Upper lobe of left lung (tissue), 6 donors: Measurements from ENCODE around the gene PCNX2. TPM values are rescaled to one million over a fixed set of nuclear protein-coding genes. Genes with fewer than 3 reads are reported as not detected.

Experiments
- ATAC-seq, 2 donors: fragments of 200-7000 bp; cut with Tn5 transposase; one replicate each; pipeline ENCODE4 v1.9.1; 2022; ENCODE audit warnings: mild to moderate bottlenecking in 2 of 2, moderate library complexity in 2 of 2; ENCODE audit not compliant: low FRiP score in 2 of 2
- DNase-seq, 2 donors: peaks; one replicate each; pipeline ENCODE4 v3.0.0-alpha.2; 2019 to 2020
- H3K27ac ChIP-seq, 4 donors: fragments of 200-600 bp; sonication (generic); one replicate each; pipeline ENCODE4 v1.5.1; 2016 to 2019
- H3K27me3 ChIP-seq, 4 donors: fragments of 200-600 bp; sonication (generic); one replicate each; pipeline ENCODE4 v1.5.1; 2017 to 2019
- H3K36me3 ChIP-seq, 4 donors: fragments of 200-600 bp; sonication (generic); one replicate each; pipeline ENCODE4 v1.5.1; 2016 to 2019
- H3K4me1 ChIP-seq, 4 donors: fragments of 200-600 bp; sonication (generic); one replicate each; pipeline ENCODE4 v1.5.1; 2018 to 2019
- H3K4me3 ChIP-seq, 4 donors: fragments of 200-600 bp; sonication (generic); one replicate each; pipeline ENCODE4 v1.5.1; 2017 to 2019; ENCODE audit warnings: mild to moderate bottlenecking in 2 of 4, moderate library complexity in 1 of 4
- H3K9me3 ChIP-seq, 4 donors: fragments of 200-600 bp; sonication (generic); one replicate each; pipeline ENCODE4 v1.5.1; 2018 to 2019
- EP300 ChIP-seq, 4 donors: sonication (generic); formaldehyde crosslinking; IDR thresholded peaks; one replicate each; pipeline ENCODE4 v1.5.1; 2017; ENCODE audit warnings: antibody characterized with exemption in 4 of 4, control low read depth in 2 of 4
- POLR2A ChIP-seq, 4 donors: fragments of 450-650 bp; IDR thresholded peaks; one replicate each; pipeline ENCODE4 v1.5.1; 2016 to 2017; ENCODE audit warnings: antibody characterized with exemption in 4 of 4, mild to moderate bottlenecking in 2 of 4
- POLR2AphosphoS5 ChIP-seq, 2 donors: sonication (generic); formaldehyde crosslinking; IDR thresholded peaks; one replicate each; pipeline ENCODE4 v1.5.1; 2017; ENCODE audit warnings: antibody characterized with exemption in 2 of 2
- WGBS, 2 donors: methylation state at CpG; one replicate each; pipeline ENCODE4 v1.1.5; 2017 to 2018; 5-methylcytosine and 5-hydroxymethylcytosine counted together
- total RNA-seq, 6 donors: library from RNA; depleted of rRNA in 4 of 6; stranded (reverse); fragments of >200 nt in 4 of 6; gene quantifications; one replicate each; pipeline versions ENCODE4 v1.1.0 to v1.2.1, GENCODE V29; 2016 to 2021
- TF ChIP-seq, protein P1 (sequence below), 6 experiments: fragments of 450-650 bp in 4 of 6; fragments of 200-600 bp in 2 of 6; sonication (generic) in 2 of 6; IDR thresholded peaks; one replicate each; pipeline ENCODE4 v1.5.1; 2016 to 2019; ENCODE audit warnings: antibody characterized with exemption in 6 of 6
- donor health status: DM: no; HTN: no; CAD: no; lungs with moderate emphysema.
- donor health status: DM: no; HTN: yes; CAD: no; lungs with severe emphysema.

The PCNX2 gene, protein sequence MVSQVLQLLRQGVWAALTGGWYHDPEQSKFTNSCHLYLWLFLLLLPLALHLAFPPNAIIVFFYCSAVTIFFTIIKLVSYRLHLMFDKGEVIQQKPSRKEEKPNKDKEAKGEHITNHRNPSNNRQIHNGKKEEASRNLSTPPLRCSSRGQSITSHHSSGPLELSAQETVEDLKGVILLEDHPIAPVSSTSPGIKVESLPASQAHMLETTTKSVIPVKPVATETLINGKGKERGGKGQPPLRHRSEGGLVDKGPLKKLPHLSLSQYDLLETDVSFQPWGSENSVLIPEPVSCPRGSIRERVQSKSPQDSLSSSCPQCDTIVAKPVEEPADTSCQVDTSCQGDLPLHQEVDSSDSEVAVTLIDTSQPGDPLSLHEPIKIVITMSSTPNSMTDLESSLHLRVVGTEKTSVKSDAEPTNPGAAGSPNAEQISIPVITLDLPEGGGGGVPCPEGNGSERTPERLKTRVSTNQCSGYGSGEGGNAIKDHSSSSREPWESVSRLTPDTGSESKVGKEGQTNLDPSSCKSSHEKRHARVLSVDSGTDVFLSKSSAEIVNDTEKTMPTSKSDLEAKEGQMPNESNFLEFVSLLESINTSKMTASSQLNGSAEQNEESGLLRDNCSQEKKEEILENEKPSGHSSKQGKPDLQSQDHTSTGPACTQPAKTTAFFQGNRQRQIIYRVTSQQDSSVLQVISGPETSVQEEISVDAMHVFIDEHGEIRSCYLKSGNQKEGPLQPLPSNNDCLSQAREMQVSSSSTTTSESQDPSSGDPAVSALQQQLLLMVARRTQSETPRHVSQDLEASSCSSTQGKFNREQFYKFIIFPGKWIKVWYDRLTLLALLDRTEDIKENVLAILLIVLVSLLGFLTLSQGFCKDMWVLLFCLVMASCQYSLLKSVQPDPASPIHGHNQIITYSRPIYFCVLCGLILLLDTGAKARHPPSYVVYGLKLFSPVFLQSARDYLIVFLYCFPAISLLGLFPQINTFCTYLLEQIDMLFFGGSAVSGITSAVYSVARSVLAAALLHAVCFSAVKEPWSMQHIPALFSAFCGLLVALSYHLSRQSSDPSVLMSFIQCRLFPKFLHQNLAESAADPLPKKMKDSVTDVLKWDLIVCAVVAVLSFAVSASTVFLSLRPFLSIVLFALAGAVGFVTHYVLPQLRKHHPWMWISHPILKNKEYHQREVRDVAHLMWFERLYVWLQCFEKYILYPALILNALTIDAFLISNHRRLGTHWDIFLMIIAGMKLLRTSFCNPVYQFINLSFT (N-terminal part only)
- 10 to 100 TPM in 3 of 6 donors, 1 to 10 TPM in 3; 8.2 to 27.2 (median 14.5) TPM for total RNA-seq

DNA sequence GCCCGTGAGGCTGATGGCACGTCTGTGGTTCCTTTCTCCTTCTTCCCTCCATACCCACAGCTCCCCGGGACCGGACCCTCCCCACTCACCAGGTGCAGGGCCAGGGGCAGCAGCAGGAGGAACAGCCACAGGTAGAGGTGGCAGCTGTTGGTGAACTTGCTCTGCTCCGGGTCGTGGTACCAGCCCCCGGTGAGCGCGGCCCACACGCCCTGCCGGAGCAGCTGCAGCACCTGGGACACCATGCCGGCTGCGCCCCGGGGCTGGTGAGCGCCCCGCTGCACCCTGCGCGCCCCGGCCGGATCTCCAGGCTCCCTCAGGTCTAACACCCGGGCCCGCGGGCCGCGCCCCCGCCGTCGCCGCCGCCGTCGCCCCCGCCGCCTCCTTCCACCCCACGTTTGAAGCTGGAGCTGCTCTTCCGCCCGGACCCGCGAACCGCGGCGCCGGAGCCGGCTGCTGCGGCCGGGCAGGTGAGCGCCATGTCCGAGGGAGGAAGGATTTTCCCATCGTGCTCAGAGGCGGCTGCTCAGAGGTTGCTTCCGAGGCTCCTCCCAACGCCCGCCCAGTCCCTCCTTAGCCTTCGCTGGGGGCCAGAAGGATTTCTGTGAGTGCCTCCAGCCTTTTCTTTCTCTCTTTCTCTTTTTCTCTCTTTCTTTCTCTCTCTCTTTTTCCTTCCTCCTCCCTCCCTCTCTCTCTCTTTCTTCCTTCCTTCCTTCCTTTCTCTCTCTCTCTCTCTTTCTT lies at the start of gene PCNX2:
Gene PCNX2 (minus strand): TSS at position 489 of the 738 bp plus-strand sequence. CDS start 247 bp downstream, at position 242.
- Histone ChIP-seq H3K27ac (peak within 1 kb of the TSS; percentile 44 to 66 (median 54)), H3K9me3 (no peaks in the 10 kb centered on the region), H3K36me3 (no peaks in the 10 kb centered on the region), H3K4me1 (peaks cover 9 to 11% (median 10%) of the 10 kb centered on the region in 4 donors), H3K4me3 (peak within 1 kb of the TSS; percentile 39 to 84 (median 70)), H3K27me3 (peaks cover 0 to 5% (median 0%) of the 10 kb centered on the region in 4 donors)
- TF ChIP-seq POLR2A (IDR thresholded peaks at IDR 0.05) (peak in 1 of 4 donors; percentile 31), EP300 (IDR thresholded peaks at IDR 0.05) (no peak), POLR2AphosphoS5 (IDR thresholded peaks at IDR 0.05) (no peak)
- TF ChIP-seq, protein P1, sequence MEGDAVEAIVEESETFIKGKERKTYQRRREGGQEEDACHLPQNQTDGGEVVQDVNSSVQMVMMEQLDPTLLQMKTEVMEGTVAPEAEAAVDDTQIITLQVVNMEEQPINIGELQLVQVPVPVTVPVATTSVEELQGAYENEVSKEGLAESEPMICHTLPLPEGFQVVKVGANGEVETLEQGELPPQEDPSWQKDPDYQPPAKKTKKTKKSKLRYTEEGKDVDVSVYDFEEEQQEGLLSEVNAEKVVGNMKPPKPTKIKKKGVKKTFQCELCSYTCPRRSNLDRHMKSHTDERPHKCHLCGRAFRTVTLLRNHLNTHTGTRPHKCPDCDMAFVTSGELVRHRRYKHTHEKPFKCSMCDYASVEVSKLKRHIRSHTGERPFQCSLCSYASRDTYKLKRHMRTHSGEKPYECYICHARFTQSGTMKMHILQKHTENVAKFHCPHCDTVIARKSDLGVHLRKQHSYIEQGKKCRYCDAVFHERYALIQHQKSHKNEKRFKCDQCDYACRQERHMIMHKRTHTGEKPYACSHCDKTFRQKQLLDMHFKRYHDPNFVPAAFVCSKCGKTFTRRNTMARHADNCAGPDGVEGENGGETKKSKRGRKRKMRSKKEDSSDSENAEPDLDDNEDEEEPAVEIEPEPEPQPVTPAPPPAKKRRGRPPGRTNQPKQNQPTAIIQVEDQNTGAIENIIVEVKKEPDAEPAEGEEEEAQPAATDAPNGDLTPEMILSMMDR (IDR thresholded peaks at IDR 0.05) = no peak
- WGBS, 2 donors = 0 to 7% methylated on average over 7 to 24 of the region's 54 CpGs
- peak; percentile 58 to 91 for DNase-seq
- ATAC-seq = peak; percentile 76 to 81

DNA sequence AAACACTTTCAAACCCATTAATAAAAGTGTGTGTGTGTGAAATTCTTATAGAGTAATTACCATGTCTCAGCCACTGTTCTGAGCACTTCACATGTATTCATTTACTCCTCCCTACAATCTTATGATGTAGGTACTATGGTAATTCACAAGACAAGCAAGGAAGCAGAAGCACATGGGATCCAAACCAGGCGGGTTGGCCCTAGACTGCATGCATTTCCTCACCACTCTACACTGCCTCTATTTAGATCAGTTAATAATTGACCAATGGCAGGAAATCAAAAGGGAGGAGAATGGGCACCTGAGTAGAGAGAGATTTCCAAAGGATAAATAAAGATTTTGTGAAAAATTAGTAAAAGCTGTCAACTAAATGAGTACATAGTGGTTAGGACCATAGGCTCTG lies 47.7 kb upstream of the PCNX2 start:
- no peaks in the 10 kb centered on the region for H3K9me3 ChIP-seq
- H3K27ac ChIP-seq = no peak overlapping the region
- TF ChIP-seq EP300 (IDR thresholded peaks at IDR 0.05) = no peak
- TF ChIP-seq, protein P1 (IDR thresholded peaks at IDR 0.05) = no peak
- no peak for TF ChIP-seq POLR2AphosphoS5 (IDR thresholded peaks at IDR 0.05)
- TF ChIP-seq POLR2A (IDR thresholded peaks at IDR 0.05) = no peak
- H3K36me3 ChIP-seq = no peaks in the 10 kb centered on the region
- ATAC-seq = peak; percentile 24 to 67
- H3K27me3 ChIP-seq = no peaks in the 10 kb centered on the region
- WGBS, 2 donors = 57 to 63% methylated on average over 1 of the region's 1 CpG
- peaks cover 0 to 1% (median 0%) of the 10 kb centered on the region in 4 donors for H3K4me1 ChIP-seq
- H3K4me3 ChIP-seq = no peak overlapping the region
- peak in 1 of 2 donors; percentile 36 for DNase-seq

DNA sequence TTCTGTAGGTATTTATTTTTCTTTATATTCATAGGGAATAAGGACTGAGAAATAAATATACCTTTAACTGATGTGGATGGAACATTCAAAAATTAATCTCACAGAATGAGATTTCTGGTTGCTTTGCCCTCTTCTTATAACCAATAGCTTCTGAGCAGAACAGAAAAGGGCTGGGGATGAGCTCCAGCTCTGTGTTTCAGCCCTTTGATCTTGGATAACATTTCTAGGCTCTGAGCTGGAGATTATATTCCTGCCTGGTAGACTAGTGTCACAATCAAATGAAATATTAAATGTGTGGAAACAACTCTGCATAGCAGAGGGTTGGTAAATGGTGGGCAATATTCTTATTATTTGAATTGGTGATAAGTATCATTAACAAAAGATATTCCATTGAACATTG lies 46.6 kb upstream of the PCNX2 start:
- no peaks in the 10 kb centered on the region for H3K9me3 ChIP-seq
- H3K4me1 ChIP-seq = peaks cover 0 to 4% (median 0%) of the 10 kb centered on the region in 4 donors
- no peak overlapping the region for H3K4me3 ChIP-seq
- DNase-seq (no peak), ATAC-seq (no peak)
- no peaks in the 10 kb centered on the region for H3K36me3 ChIP-seq
- no peak for TF ChIP-seq POLR2A (IDR thresholded peaks at IDR 0.05)
- TF ChIP-seq, protein P1 (IDR thresholded peaks at IDR 0.05) = no peak
- TF ChIP-seq EP300 (IDR thresholded peaks at IDR 0.05) = no peak
- TF ChIP-seq POLR2AphosphoS5 (IDR thresholded peaks at IDR 0.05) = no peak
- no peak overlapping the region for H3K27ac ChIP-seq
- H3K27me3 ChIP-seq = no peaks in the 10 kb centered on the region

DNA sequence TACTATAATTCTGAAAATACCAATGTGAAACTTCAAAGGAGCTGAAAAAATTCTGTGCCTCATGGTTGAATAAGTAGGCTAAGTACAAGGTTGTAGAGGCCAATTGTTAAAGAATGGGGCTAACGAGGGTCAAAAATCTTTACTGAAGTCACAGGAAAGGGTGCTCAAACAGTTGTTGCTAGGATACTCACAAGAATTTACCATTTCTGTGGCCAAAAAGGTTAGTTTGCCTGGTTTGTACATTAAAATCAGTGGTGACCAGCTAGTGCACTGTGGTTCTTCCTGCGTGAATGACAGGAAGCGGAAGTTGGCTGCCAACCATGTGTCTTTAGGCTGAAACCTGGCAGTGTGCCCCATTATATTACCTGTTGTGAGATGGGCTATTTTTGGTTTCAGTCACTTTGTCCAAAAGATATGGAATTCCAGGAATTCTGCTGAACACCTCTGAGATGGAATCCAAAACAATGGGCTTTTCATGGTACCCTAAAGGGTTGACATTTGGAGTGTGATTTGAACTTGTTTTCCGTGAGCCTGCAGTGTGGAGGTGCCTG lies 45.5 kb upstream of the PCNX2 start:
- Histone ChIP-seq H3K9me3 (no peaks in the 10 kb centered on the region), H3K36me3 (no peaks in the 10 kb centered on the region), H3K27ac (no peak overlapping the region), H3K4me3 (no peak overlapping the region), H3K27me3 (no peaks in the 10 kb centered on the region), H3K4me1 (peaks cover 0 to 4% (median 0%) of the 10 kb centered on the region in 4 donors)
- no peak for DNase-seq
- ATAC-seq = no peak
- WGBS, 2 donors = 46 to 61% methylated on average over 4 of the region's 4 CpGs
- TF ChIP-seq POLR2A (IDR thresholded peaks at IDR 0.05) (no peak), EP300 (IDR thresholded peaks at IDR 0.05) (no peak), POLR2AphosphoS5 (IDR thresholded peaks at IDR 0.05) (no peak)
- TF ChIP-seq, protein P1 (IDR thresholded peaks at IDR 0.05) = no peak
